Vagina (tissue), 2 donors: ENCODE results near the gene CDH13. TPM values are rescaled to one million over a fixed set of nuclear protein-coding genes. Genes with fewer than 3 reads are reported as not detected.

Experiments used
- DNase-seq, 2 donors: peaks; one replicate each; pipeline ENCODE4 v3.0.0-alpha.2; 2017; ENCODE audit errors: extremely low spot score in 2 of 2
- H3K27ac ChIP-seq: fragments of 200-600 bp; sonication (generic); one replicate; pipeline ENCODE4 v1.5.1; 2019
- H3K27me3 ChIP-seq: fragments of 200-600 bp; sonication (generic); one replicate; pipeline ENCODE4 v1.5.1; 2019
- H3K36me3 ChIP-seq, 2 donors: fragments of 200-600 bp; sonication (generic); one replicate each; pipeline ENCODE4 v1.5.1; 2017 to 2019
- H3K4me1 ChIP-seq: fragments of 200-600 bp; sonication (generic); one replicate; pipeline ENCODE4 v1.5.1; 2019
- H3K4me3 ChIP-seq, 2 donors: fragments of 200-600 bp; sonication (generic); 1 replicate in 1 of 2; 2 replicates in 1 of 2; pipeline ENCODE4 v1.5.1; 2016 to 2019
- H3K9me3 ChIP-seq: fragments of 200-600 bp; sonication (generic); one replicate; pipeline ENCODE4 v1.5.1; 2019
- POLR2A ChIP-seq, 2 donors: fragments of 450-650 bp; IDR thresholded peaks; one replicate each; pipeline ENCODE4 v1.6.1; 2017; ENCODE audit warnings: antibody characterized with exemption in 2 of 2, mild to moderate bottlenecking in 2 of 2, moderate library complexity in 2 of 2
- POLR2AphosphoS5 ChIP-seq, 2 donors: sonication (generic); formaldehyde crosslinking; IDR thresholded peaks; one replicate each; pipeline ENCODE4 v1.9.0; 2017; ENCODE audit warnings: antibody characterized with exemption in 2 of 2, mild to moderate bottlenecking in 2 of 2, low read depth in 1 of 2; ENCODE audit not compliant: insufficient read depth in 1 of 2
- intact Hi-C: fragments of 100-400 bp; cut with DNase I; formaldehyde crosslinking; loops from one replicate; pipeline ENCODE4 v1.15.1; 2023
- total RNA-seq: library from RNA; depleted of rRNA; stranded (reverse); fragments of >200 nt; gene quantifications from one replicate; pipeline ENCODE4 v1.2.3, GENCODE V29; 2016
- TF ChIP-seq, protein P1 (sequence below), 3 experiments: fragments of 450-650 bp in 2 of 3; fragments of 200-600 bp in 1 of 3; sonication (generic) in 1 of 3; IDR thresholded peaks; one replicate each; pipeline ENCODE4 v1.5.1; 2017 to 2019; ENCODE audit warnings: antibody characterized with exemption in 3 of 3, mild to moderate bottlenecking in 2 of 3, moderate library complexity in 2 of 3

CDH13 gene
- total RNA-seq, 1 donor from 2014 or later = 123 TPM

- intact Hi-C loops = no loop called here
- TF ChIP-seq POLR2A (IDR thresholded peaks at IDR 0.05) = no peak
- TF ChIP-seq, protein P1, sequence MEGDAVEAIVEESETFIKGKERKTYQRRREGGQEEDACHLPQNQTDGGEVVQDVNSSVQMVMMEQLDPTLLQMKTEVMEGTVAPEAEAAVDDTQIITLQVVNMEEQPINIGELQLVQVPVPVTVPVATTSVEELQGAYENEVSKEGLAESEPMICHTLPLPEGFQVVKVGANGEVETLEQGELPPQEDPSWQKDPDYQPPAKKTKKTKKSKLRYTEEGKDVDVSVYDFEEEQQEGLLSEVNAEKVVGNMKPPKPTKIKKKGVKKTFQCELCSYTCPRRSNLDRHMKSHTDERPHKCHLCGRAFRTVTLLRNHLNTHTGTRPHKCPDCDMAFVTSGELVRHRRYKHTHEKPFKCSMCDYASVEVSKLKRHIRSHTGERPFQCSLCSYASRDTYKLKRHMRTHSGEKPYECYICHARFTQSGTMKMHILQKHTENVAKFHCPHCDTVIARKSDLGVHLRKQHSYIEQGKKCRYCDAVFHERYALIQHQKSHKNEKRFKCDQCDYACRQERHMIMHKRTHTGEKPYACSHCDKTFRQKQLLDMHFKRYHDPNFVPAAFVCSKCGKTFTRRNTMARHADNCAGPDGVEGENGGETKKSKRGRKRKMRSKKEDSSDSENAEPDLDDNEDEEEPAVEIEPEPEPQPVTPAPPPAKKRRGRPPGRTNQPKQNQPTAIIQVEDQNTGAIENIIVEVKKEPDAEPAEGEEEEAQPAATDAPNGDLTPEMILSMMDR (IDR thresholded peaks at IDR 0.05) = no peak
- no peak for TF ChIP-seq POLR2AphosphoS5 (IDR thresholded peaks at IDR 0.05; ENCODE audit: insufficient read depth in 1 of 2, low read depth in 1 of 2)
- no peak overlapping the region for H3K27ac ChIP-seq
- H3K9me3 ChIP-seq = no peaks in the 10 kb centered on the region
- no peak for DNase-seq
- H3K4me3 ChIP-seq = no peak overlapping the region
- H3K4me1 ChIP-seq = no peaks in the 10 kb centered on the region
- H3K36me3 ChIP-seq = no peaks in the 10 kb centered on the region
- H3K27me3 ChIP-seq = no peaks in the 10 kb centered on the region
These were observed 378.9 kb downstream of the CDH13 start for GRCh38 chr16:83005653-83006160.

- no peak for DNase-seq
- no peaks in the 10 kb centered on the region for H3K27me3 ChIP-seq
- intact Hi-C loops = no loop called here
- H3K4me3 ChIP-seq = no peak overlapping the region
- no peaks in the 10 kb centered on the region for H3K9me3 ChIP-seq
- TF ChIP-seq, protein P1 (IDR thresholded peaks at IDR 0.05) = no peak
- no peak for TF ChIP-seq POLR2AphosphoS5 (IDR thresholded peaks at IDR 0.05; ENCODE audit: insufficient read depth in 1 of 2, low read depth in 1 of 2)
- no peak for TF ChIP-seq POLR2A (IDR thresholded peaks at IDR 0.05)
- H3K4me1 ChIP-seq = no peaks in the 10 kb centered on the region
- no peak overlapping the region for H3K27ac ChIP-seq
- no peaks in the 10 kb centered on the region for H3K36me3 ChIP-seq
These were observed 384.3 kb downstream of the CDH13 start for GRCh38 chr16:83010776-83011720.

DNA sequence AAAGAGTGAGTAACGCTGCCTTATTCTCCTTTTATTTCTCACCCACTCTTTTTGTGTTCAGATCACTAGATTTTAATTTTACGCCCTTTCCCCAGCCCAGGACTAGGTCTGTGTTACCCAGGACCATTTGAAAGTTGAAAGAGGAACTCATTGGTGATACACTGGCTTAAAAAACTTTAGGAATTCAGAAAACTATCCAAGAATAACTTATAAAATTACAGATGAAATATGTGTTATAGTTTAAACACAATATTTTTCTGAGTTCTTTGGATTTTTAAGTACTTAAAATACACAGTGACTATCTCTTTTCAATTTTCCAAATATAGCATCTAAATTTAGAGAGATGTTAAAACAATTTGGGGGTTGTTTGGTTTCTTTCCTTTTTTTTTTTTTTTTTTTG, 385.2 kb downstream of the CDH13 start:
- DNase-seq = no peak
- Histone ChIP-seq H3K4me1 (no peaks in the 10 kb centered on the region), H3K27me3 (no peaks in the 10 kb centered on the region), H3K27ac (no peak overlapping the region), H3K36me3 (no peaks in the 10 kb centered on the region), H3K9me3 (no peaks in the 10 kb centered on the region), H3K4me3 (no peak overlapping the region)
- intact Hi-C loops = no loop called here
- no peak for TF ChIP-seq POLR2AphosphoS5 (IDR thresholded peaks at IDR 0.05; ENCODE audit: insufficient read depth in 1 of 2, low read depth in 1 of 2)

DNA sequence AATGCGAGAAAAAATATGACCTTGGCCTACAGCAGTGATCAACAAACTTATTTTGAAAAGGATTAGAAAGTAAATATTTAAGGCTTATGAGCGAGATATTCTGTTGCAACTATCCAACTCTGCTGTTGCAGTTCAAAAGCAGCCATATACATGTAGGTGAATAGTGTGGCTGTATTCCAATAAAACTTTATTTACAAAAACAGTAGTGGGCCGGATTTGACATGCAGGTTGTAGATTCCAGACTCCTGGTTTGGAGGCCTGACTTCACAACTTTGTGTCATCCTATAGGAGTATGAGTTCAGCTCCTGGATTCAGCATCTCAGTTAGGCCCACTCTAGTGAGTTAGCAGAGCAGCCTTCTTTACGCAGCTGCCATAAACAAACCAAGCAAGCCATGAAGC, 386.3 kb downstream of the CDH13 start:
- DNase-seq = no peak
- Histone ChIP-seq H3K36me3 (no peaks in the 10 kb centered on the region), H3K27ac (no peak overlapping the region), H3K27me3 (no peaks in the 10 kb centered on the region), H3K4me3 (no peak overlapping the region), H3K9me3 (no peaks in the 10 kb centered on the region), H3K4me1 (no peaks in the 10 kb centered on the region)
- TF ChIP-seq, protein P1 (IDR thresholded peaks at IDR 0.05) = no peak
- TF ChIP-seq POLR2A (IDR thresholded peaks at IDR 0.05) = no peak
- TF ChIP-seq POLR2AphosphoS5 (IDR thresholded peaks at IDR 0.05; ENCODE audit: insufficient read depth in 1 of 2, low read depth in 1 of 2) = no peak
- intact Hi-C loops = no loop called here

GRCh38 chr16:83019963-83020362, 393.2 kb downstream of the CDH13 start:
- intact Hi-C loops = no loop called here
- H3K36me3 ChIP-seq = no peaks in the 10 kb centered on the region
- no peak overlapping the region for H3K4me3 ChIP-seq
- H3K9me3 ChIP-seq = no peaks in the 10 kb centered on the region
- H3K27me3 ChIP-seq = no peaks in the 10 kb centered on the region
- no peaks in the 10 kb centered on the region for H3K4me1 ChIP-seq
- DNase-seq = no peak
- TF ChIP-seq, protein P1 (IDR thresholded peaks at IDR 0.05) = no peak
- TF ChIP-seq POLR2A (IDR thresholded peaks at IDR 0.05) (no peak), POLR2AphosphoS5 (IDR thresholded peaks at IDR 0.05; ENCODE audit: insufficient read depth in 1 of 2, low read depth in 1 of 2) (no peak)
- H3K27ac ChIP-seq = no peak overlapping the region
